Testis (tissue), 2 donors: ENCODE data around the gene GPR21.

Experiments
- CTCF ChIP-seq, 3 experiments: fragments of 450-650 bp in 2 of 3; fragments of 200-600 bp in 1 of 3; sonication (generic) in 1 of 3; IDR thresholded peaks; one replicate each; pipeline ENCODE4 v1.5.1; 2016 to 2019; ENCODE audit warnings: antibody characterized with exemption in 3 of 3, mild to moderate bottlenecking in 2 of 3, moderate library complexity in 1 of 3
- POLR2A ChIP-seq: fragments of 450-650 bp; IDR thresholded peaks from one replicate; pipeline ENCODE4 v1.6.1; 2017; ENCODE audit warnings: antibody characterized with exemption, mild to moderate bottlenecking, moderate library complexity

GRCh38 chr9:123033352-123033751 is at the start of gene GPR21:
- TF ChIP-seq CTCF (IDR thresholded peaks at IDR 0.05) = no peak
- TF ChIP-seq POLR2A = no peak
